C4-2B (cell line): ENCODE measurements around the gene MPC1.

ENCODE experiments used
- CTCF ChIP-seq: fragments of 450-650 bp; conservative IDR thresholded peaks from 2 replicates; pipeline ENCODE4 v1.5.1; 2017; ENCODE audit warnings: mild to moderate bottlenecking
- ZFX ChIP-seq: fragments of 450-650 bp; IDR thresholded peaks from 2 replicates; pipeline ENCODE4 v1.6.1; 2017

GRCh38 chr6:166377721-166378120, 5.0 kb downstream of the MPC1 start:
- no peak for TF ChIP-seq CTCF
- no peak for TF ChIP-seq ZFX
